DOHH2 (cell line): Measurements from ENCODE around the gene NDUFB4.

Experiments
- H3F3A ChIP-seq: fragments of 200-600 bp; sonication (generic), shearing (Covaris generic); 2 replicates; pipeline ENCODE4 v1.6.0; 2016; ENCODE audit warnings: antibody characterized with exemption, mild to moderate bottlenecking; ENCODE audit not compliant: control insufficient read depth, insufficient read depth
- H3K27ac ChIP-seq: fragments of 200-600 bp; sonication (generic); 2 replicates; pipeline ENCODE4 v1.5.1; 2014; ENCODE audit warnings: low read depth, mild to moderate bottlenecking, low read length, moderate library complexity
- H3K27me3 ChIP-seq: fragments of 200-600 bp; sonication (generic); 2 replicates; pipeline ENCODE4 v1.6.1; 2014; ENCODE audit warnings: mild to moderate bottlenecking, low read length, mixed read lengths; ENCODE audit not compliant: control insufficient read depth
- H3K36me3 ChIP-seq: fragments of 200-600 bp; sonication (generic); 2 replicates; pipeline ENCODE4 v1.6.1; 2014; ENCODE audit warnings: mild to moderate bottlenecking, low read length, moderate library complexity, mixed read lengths; ENCODE audit not compliant: control insufficient read depth
- H3K4me1 ChIP-seq: fragments of 200-600 bp; sonication (generic); 2 replicates; pipeline ENCODE4 v1.6.1; 2014; ENCODE audit warnings: mild to moderate bottlenecking, low read length, mixed read lengths; ENCODE audit not compliant: control insufficient read depth
- H3K4me2 ChIP-seq: fragments of 200-600 bp; sonication (generic); 2 replicates; pipeline ENCODE4 v1.6.0; 2014; ENCODE audit warnings: mild to moderate bottlenecking, low read length, moderate library complexity
- H3K4me3 ChIP-seq: fragments of 200-600 bp; sonication (generic); 2 replicates; pipeline ENCODE4 v1.5.1; 2014; ENCODE audit warnings: mild to moderate bottlenecking, low read length, mixed read lengths
- H3K79me2 ChIP-seq: fragments of 200-600 bp; sonication (generic); 2 replicates; pipeline ENCODE4 v1.6.1; 2014; ENCODE audit warnings: mild to moderate bottlenecking, low read length, mixed read lengths; ENCODE audit not compliant: control insufficient read depth
- H3K9me2 ChIP-seq: fragments of 200-600 bp; sonication (generic); replicated peaks from 2 replicates; pipeline ENCODE4 v1.6.1; 2014; ENCODE audit warnings: mild to moderate bottlenecking, low read length, mixed read lengths; ENCODE audit not compliant: control insufficient read depth
- H3K9me3 ChIP-seq: fragments of 200-600 bp; sonication (generic); 2 replicates; pipeline ENCODE4 v1.6.1; 2014; ENCODE audit warnings: antibody characterized with exemption, low read length, mixed read lengths; ENCODE audit not compliant: control insufficient read depth, insufficient read depth
- H4K20me1 ChIP-seq: fragments of 200-600 bp; sonication (generic); 2 replicates; pipeline ENCODE4 v1.6.0; 2014; ENCODE audit warnings: low read depth, mild to moderate bottlenecking, antibody characterized with exemption, low read length, moderate library complexity; ENCODE audit not compliant: control insufficient read depth, insufficient read depth
- EZH2phosphoT487 ChIP-seq: fragments of 200-600 bp; sonication (generic); IDR thresholded peaks from 2 replicates; pipeline ENCODE4 v1.6.1; 2017; ENCODE audit warnings: borderline replicate concordance, mild to moderate bottlenecking, antibody characterized with exemption, low read length, moderate library complexity, mixed read lengths
- TF ChIP-seq, protein P1 (sequence below): fragments of 200-600 bp; sonication (generic); IDR thresholded peaks from one replicate; pipeline ENCODE4 v1.5.1; 2014; ENCODE audit warnings: antibody characterized with exemption, mild to moderate bottlenecking, low read depth, low read length; ENCODE audit not compliant: poor library complexity, severe bottlenecking

The NDUFB4 gene

DNA sequence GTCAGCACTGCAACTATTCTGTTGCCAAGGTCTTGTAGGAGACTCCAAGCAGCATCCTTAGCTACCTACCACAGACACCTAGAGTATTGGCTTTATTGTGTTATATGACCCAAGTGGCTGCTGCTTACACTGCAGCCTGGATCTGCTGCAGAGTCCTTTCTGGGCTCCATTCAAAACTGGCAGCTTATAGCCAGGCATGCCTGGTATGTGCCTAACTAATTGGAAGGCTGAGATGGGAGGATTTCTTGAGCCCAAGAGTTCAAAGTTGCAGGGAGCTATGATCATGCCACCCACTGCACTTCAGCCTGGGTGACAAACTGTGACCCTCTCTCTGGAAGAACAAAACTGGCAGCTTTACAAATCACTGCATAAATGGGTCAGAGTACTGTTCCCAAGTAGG lies 8.6 kb downstream of the NDUFB4 start:
- Histone ChIP-seq H3K27me3 (0 out of 2 replicates have a peak, but pooled peaks cover 3% of the 10 kb centered on the region), H3K9me3 (no peaks in the 10 kb centered on the region), H3K79me2 (peaks cover under 1% of the 10 kb centered on the region), H4K20me1 (no peaks in the 10 kb centered on the region), H3K4me2 (no peak overlapping the region), H3F3A (no peaks in the 10 kb centered on the region; the same call in 1 of the 2 replicates), H3K4me1 (no peaks in the 10 kb centered on the region), H3K4me3 (no peak overlapping the region), H3K9me2 (no peaks in the 10 kb centered on the region), H3K27ac (no peak overlapping the region), H3K36me3 (peaks cover 29% of the 10 kb centered on the region)
- TF ChIP-seq, protein P1, sequence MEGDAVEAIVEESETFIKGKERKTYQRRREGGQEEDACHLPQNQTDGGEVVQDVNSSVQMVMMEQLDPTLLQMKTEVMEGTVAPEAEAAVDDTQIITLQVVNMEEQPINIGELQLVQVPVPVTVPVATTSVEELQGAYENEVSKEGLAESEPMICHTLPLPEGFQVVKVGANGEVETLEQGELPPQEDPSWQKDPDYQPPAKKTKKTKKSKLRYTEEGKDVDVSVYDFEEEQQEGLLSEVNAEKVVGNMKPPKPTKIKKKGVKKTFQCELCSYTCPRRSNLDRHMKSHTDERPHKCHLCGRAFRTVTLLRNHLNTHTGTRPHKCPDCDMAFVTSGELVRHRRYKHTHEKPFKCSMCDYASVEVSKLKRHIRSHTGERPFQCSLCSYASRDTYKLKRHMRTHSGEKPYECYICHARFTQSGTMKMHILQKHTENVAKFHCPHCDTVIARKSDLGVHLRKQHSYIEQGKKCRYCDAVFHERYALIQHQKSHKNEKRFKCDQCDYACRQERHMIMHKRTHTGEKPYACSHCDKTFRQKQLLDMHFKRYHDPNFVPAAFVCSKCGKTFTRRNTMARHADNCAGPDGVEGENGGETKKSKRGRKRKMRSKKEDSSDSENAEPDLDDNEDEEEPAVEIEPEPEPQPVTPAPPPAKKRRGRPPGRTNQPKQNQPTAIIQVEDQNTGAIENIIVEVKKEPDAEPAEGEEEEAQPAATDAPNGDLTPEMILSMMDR = no peak
- TF ChIP-seq EZH2phosphoT487 = no peak

- Histone ChIP-seq H3K9me3 (no peaks in the 10 kb centered on the region), H3F3A (no peaks in the 10 kb centered on the region), H3K4me2 (no peak overlapping the region), H3K9me2 (no peaks in the 10 kb centered on the region), H3K36me3 (no peaks in the 10 kb centered on the region), H3K27ac (no peak overlapping the region), H3K79me2 (no peaks in the 10 kb centered on the region), H4K20me1 (no peaks in the 10 kb centered on the region), H3K4me1 (no peaks in the 10 kb centered on the region), H3K4me3 (no peak overlapping the region), H3K27me3 (0 out of 2 replicates have a peak, but pooled peaks cover 5% of the 10 kb centered on the region)
- TF ChIP-seq, protein P1 = no peak
- TF ChIP-seq EZH2phosphoT487 = no peak
Observed at GRCh38 chr3:120608506-120608905, 12.4 kb downstream of the NDUFB4 start.

DNA sequence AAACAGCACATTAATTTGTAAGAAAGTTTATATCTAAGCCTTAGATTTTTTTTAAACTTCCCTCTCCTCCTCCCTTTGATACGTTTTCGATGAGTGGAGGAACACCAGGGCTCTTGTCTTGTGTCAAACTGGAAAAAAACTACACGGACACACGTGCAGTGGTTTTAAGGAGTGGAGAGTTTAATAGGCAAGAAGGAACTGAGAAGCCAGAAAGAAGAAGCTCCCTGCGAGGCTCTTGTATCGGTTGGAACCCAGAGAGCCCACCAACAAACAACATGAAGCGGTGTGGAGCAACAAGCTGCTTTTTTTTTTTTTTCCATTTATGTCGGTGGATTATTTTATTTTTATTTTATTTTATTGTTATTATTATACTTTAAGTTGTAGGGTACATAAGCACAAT lies 18.6 kb downstream of the NDUFB4 start:
- H3K27me3 ChIP-seq = 0 out of 2 replicates have a peak, but pooled peaks cover 2% of the 10 kb centered on the region
- H3K27ac ChIP-seq = no peak overlapping the region
- no peaks in the 10 kb centered on the region for H3K9me3 ChIP-seq
- H3K4me3 ChIP-seq = no peak overlapping the region
- H3F3A ChIP-seq = no peaks in the 10 kb centered on the region
- H4K20me1 ChIP-seq = no peaks in the 10 kb centered on the region
- H3K9me2 ChIP-seq = no peaks in the 10 kb centered on the region
- H3K79me2 ChIP-seq = no peaks in the 10 kb centered on the region
- TF ChIP-seq EZH2phosphoT487 = no peak
- TF ChIP-seq, protein P1 = no peak
- no peaks in the 10 kb centered on the region for H3K36me3 ChIP-seq
- H3K4me2 ChIP-seq = no peak overlapping the region
- H3K4me1 ChIP-seq = peaks cover 5% of the 10 kb centered on the region; the same call in 1 of the 2 replicates
